Thyroid gland (tissue), 4 donors: ENCODE results near the gene GATA5.

Experiments used
- CTCF ChIP-seq, 6 experiments: fragments of 200-600 bp in 3 of 6; fragments of 450-650 bp in 3 of 6; sonication (generic) in 3 of 6; IDR thresholded peaks; one replicate each; pipeline ENCODE4 v1.5.1; 2016 to 2019; ENCODE audit warnings: antibody characterized with exemption in 6 of 6, mild to moderate bottlenecking in 2 of 6, inconsistent platforms in 1 of 6, moderate library complexity in 1 of 6
- POLR2A ChIP-seq, 2 donors: fragments of 450-650 bp; IDR thresholded peaks; one replicate each; pipeline ENCODE4 v1.6.1; 2017; ENCODE audit warnings: antibody characterized with exemption in 2 of 2, mild to moderate bottlenecking in 2 of 2, moderate library complexity in 1 of 2

GRCh38 chr20:62500237-62500864 is 24.6 kb upstream of the GATA5 start:
- no peak for TF ChIP-seq POLR2A (IDR thresholded peaks at IDR 0.05)
- TF ChIP-seq CTCF (IDR thresholded peaks at IDR 0.05) = peak; percentile 52 to 93 (median 85)
